ENCODE data around the gene CGREF1. TPM values are rescaled to one million over a fixed set of nuclear protein-coding genes. Genes with fewer than 3 reads are reported as not detected.

The CGREF1 gene
- total RNA-seq, 4 donors from 2014 or later = 1.1 to 4.2 (median 2.6) TPM

- H3K9me3 ChIP-seq = no peaks in the 10 kb centered on the region
Measured at GRCh38 chr2:27084297-27085061, 34.4 kb downstream of the CGREF1 start.

DNA sequence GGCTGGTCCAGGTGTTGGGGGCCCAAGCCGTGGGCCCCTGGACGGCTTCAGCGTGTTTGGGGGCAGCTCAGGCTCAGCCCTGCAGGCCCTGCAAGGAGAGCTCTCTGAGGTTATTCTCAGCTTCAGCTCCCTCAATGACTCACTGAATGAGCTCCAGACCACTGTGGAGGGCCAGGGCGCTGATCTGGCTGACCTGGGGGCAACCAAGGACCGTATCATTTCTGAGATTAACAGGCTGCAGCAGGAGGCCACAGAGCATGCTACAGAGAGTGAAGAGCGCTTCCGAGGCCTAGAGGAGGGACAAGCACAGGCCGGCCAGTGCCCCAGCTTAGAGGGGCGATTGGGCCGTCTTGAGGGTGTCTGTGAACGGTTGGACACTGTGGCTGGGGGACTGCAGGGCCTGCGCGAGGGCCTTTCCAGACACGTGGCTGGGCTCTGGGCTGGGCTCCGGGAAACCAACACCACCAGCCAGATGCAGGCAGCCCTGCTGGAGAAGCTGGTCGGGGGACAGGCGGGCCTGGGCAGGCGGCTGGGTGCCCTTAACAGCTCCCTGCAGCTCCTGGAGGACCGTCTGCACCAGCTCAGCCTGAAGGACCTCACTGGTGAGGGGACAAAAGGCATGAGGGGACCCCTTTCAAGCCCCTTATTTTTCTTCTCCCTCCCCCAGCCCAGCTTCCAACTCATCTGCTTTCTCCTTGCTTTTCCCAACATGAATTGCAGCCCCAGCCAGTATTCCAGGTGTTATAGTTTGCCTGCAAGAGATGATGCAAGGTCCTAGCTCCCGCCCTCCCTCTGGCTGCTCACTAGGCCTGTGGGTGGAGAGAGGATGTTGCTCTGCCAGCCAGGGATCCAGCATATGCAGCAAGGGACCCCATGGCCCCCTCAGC, 35.3 kb downstream of the CGREF1 start:
- Histone ChIP-seq H3K27ac (no peak overlapping the region), H3K4me3 (no peak overlapping the region), H3K9me3 (no peaks in the 10 kb centered on the region), H3K27me3 (no peaks in the 10 kb centered on the region), H3K36me3 (no peaks in the 10 kb centered on the region), H3K4me1 (peaks cover 70% of the 10 kb centered on the region)
- DNase-seq (ENCODE audit: low spot score in 2 of 2) = no peak
- 78% methylated on average over 15 of the region's 20 CpGs for WGBS
- TF ChIP-seq EP300 (IDR thresholded peaks at IDR 0.05) = no peak
- TF ChIP-seq POLR2AphosphoS5 (IDR thresholded peaks at IDR 0.05) = no peak
- no peak for TF ChIP-seq POLR2A (IDR thresholded peaks at IDR 0.05)
- TF ChIP-seq CTCF (IDR thresholded peaks at IDR 0.05) = no peak

More at GRCh38 chr2:27084297-27085061, 34.4 kb downstream of the CGREF1 start:
- DNase-seq (ENCODE audit: low spot score in 2 of 2) = no peak
- Histone ChIP-seq H3K4me1 (peaks cover 63% of the 10 kb centered on the region), H3K4me3 (no peak overlapping the region), H3K27ac (no peak overlapping the region), H3K27me3 (no peaks in the 10 kb centered on the region), H3K36me3 (no peaks in the 10 kb centered on the region)
- 93% methylated on average over 6 of the region's 6 CpGs for WGBS
- TF ChIP-seq EP300 (IDR thresholded peaks at IDR 0.05) (no peak), CTCF (IDR thresholded peaks at IDR 0.05) (no peak), POLR2AphosphoS5 (IDR thresholded peaks at IDR 0.05) (no peak), POLR2A (IDR thresholded peaks at IDR 0.05) (no peak)

GRCh38 chr2:27082773-27083409, 36.0 kb downstream of the CGREF1 start:
- no peaks in the 10 kb centered on the region for H3K27me3 ChIP-seq
- H3K9me3 ChIP-seq = no peaks in the 10 kb centered on the region
- H3K36me3 ChIP-seq = no peaks in the 10 kb centered on the region
- no peak overlapping the region for H3K27ac ChIP-seq
- no peak overlapping the region for H3K4me3 ChIP-seq
- TF ChIP-seq POLR2AphosphoS5 (IDR thresholded peaks at IDR 0.05) = no peak
- no peak for TF ChIP-seq EP300 (IDR thresholded peaks at IDR 0.05)
- no peak for TF ChIP-seq POLR2A (IDR thresholded peaks at IDR 0.05)
- TF ChIP-seq CTCF (IDR thresholded peaks at IDR 0.05) = no peak
- 74% methylated on average over 17 of the region's 27 CpGs for WGBS
- no peak for DNase-seq (ENCODE audit: low spot score in 2 of 2)
- H3K4me1 ChIP-seq = peaks cover 70% of the 10 kb centered on the region

DNA sequence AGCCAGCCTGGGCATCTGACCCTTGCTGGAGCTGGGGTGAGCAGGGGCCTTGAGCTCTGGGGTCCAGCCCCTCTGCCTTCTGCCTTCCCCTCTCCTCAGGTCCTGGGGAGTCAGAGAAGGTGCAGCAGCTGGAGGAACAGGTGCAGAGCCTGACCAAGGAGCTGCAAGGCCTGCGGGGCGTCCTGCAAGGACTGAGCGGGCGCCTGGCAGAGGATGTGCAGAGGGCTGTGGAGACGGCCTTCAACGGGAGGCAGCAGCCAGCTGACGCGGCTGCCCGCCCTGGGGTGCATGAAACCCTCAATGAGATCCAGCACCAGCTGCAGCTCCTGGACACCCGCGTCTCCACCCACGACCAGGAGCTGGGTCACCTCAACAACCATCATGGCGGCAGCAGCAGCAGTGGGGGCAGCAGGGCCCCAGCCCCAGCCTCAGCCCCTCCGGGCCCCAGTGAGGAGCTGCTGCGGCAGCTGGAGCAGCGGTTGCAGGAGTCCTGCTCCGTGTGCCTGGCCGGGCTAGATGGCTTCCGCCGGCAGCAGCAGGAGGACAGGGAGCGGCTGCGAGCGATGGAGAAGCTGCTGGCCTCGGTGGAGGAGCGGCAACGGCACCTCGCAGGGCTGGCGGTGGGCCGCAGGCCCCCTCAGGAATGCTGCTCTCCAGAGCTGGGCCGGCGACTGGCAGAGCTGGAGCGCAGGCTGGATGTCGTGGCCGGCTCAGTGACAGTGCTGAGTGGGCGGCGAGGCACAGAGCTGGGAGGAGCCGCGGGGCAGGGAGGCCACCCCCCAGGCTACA, 36.8 kb downstream of the CGREF1 start:
- no peak overlapping the region for H3K27ac ChIP-seq
- no peaks in the 10 kb centered on the region for H3K27me3 ChIP-seq
- DNase-seq (ENCODE audit: low spot score in 2 of 2) = no peak
- no peak overlapping the region for H3K4me3 ChIP-seq
- no peak for TF ChIP-seq EP300 (IDR thresholded peaks at IDR 0.05)
- no peak for TF ChIP-seq POLR2AphosphoS5 (IDR thresholded peaks at IDR 0.05)
- TF ChIP-seq POLR2A (IDR thresholded peaks at IDR 0.05) = no peak
- TF ChIP-seq CTCF (IDR thresholded peaks at IDR 0.05) = no peak
- no peaks in the 10 kb centered on the region for H3K9me3 ChIP-seq
- no peaks in the 10 kb centered on the region for H3K36me3 ChIP-seq
- WGBS = 84% methylated on average over 20 of the region's 38 CpGs
- peaks cover 66% of the 10 kb centered on the region for H3K4me1 ChIP-seq
